ENCODE data around the gene FAM3B.
A peak's percentile ranks its signal among the peaks of the same experiment; 100 is the strongest.

FAM3B gene

GRCh38 chr21:41381731-41382130 is 65.1 kb downstream of the FAM3B start:
- in situ Hi-C loops (cut with HindIII; ENCODE audit: low pct_unique_long_range_greater_than_20kb, low sequenced_read_pairs) = no loop called here
- TF ChIP-seq JUND (IDR thresholded peaks at IDR 0.05; ENCODE audit: low read depth) = no peak

GRCh38 chr21:41387042-41387819 is 70.6 kb downstream of the FAM3B start:
- TF ChIP-seq JUND (IDR thresholded peaks at IDR 0.05; ENCODE audit: low read depth) = no peak
- in situ Hi-C loops (cut with HindIII; ENCODE audit: low pct_unique_long_range_greater_than_20kb, low sequenced_read_pairs) = no loop called here
- no peak for DNase-seq (ENCODE audit: low read depth in 1 of 2, low spot score in 1 of 2)

More at GRCh38 chr21:41381731-41382130, 65.1 kb downstream of the FAM3B start:
- no peak for DNase-seq (ENCODE audit: low read depth in 1 of 2, low spot score in 1 of 2)

GRCh38 chr21:41387824-41388223 is 71.2 kb downstream of the FAM3B start:
- DNase-seq (ENCODE audit: low read depth in 1 of 2, low spot score in 1 of 2) = no peak
- in situ Hi-C loops (cut with HindIII; ENCODE audit: low pct_unique_long_range_greater_than_20kb, low sequenced_read_pairs) = no loop called here
- no peak for TF ChIP-seq JUND (IDR thresholded peaks at IDR 0.05; ENCODE audit: low read depth)

- in situ Hi-C loops (cut with HindIII; ENCODE audit: low pct_unique_long_range_greater_than_20kb, low sequenced_read_pairs) = no loop called here
- TF ChIP-seq JUND (IDR thresholded peaks at IDR 0.05; ENCODE audit: low read depth) = no peak
- no peak for DNase-seq (ENCODE audit: low read depth in 1 of 2, low spot score in 1 of 2)
Observed at GRCh38 chr21:41388259-41388658, 71.7 kb downstream of the FAM3B start.

GRCh38 chr21:41390043-41390639 is 73.5 kb downstream of the FAM3B start:
- DNase-seq (ENCODE audit: low read depth in 1 of 2, low spot score in 1 of 2) = no peak
- in situ Hi-C loops (cut with HindIII; ENCODE audit: low pct_unique_long_range_greater_than_20kb, low sequenced_read_pairs) = no loop called here
- TF ChIP-seq JUND (IDR thresholded peaks at IDR 0.05; ENCODE audit: low read depth) = no peak

GRCh38 chr21:41393876-41394465 is 77.4 kb downstream of the FAM3B start:
- in situ Hi-C loops (cut with HindIII; ENCODE audit: low pct_unique_long_range_greater_than_20kb, low sequenced_read_pairs) = no loop called here
- no peak for DNase-seq (ENCODE audit: low read depth in 1 of 2, low spot score in 1 of 2)
- no peak for TF ChIP-seq JUND (IDR thresholded peaks at IDR 0.05; ENCODE audit: low read depth)

GRCh38 chr21:41396558-41397075 is 80.0 kb downstream of the FAM3B start:
- DNase-seq (ENCODE audit: low read depth in 1 of 2, low spot score in 1 of 2) = peak; percentile 58 to 93
- TF ChIP-seq JUND (IDR thresholded peaks at IDR 0.05; ENCODE audit: low read depth) = no peak
- in situ Hi-C loops (cut with HindIII; ENCODE audit: low pct_unique_long_range_greater_than_20kb, low sequenced_read_pairs) = no loop called here

- in situ Hi-C loops (cut with HindIII; ENCODE audit: low pct_unique_long_range_greater_than_20kb, low sequenced_read_pairs) = no loop called here
- DNase-seq (ENCODE audit: low read depth in 1 of 2, low spot score in 1 of 2) = peak in 1 of 2 experiments; percentile 18
- TF ChIP-seq JUND (IDR thresholded peaks at IDR 0.05; ENCODE audit: low read depth) = no peak
Observed at GRCh38 chr21:41397471-41397891, 80.9 kb downstream of the FAM3B start.

GRCh38 chr21:41398251-41398650 is 81.7 kb downstream of the FAM3B start:
- DNase-seq (ENCODE audit: low read depth in 1 of 2, low spot score in 1 of 2) = no peak
- TF ChIP-seq JUND (IDR thresholded peaks at IDR 0.05; ENCODE audit: low read depth) = no peak
- in situ Hi-C loops (cut with HindIII; ENCODE audit: low pct_unique_long_range_greater_than_20kb, low sequenced_read_pairs) = no loop called here

- no peak for TF ChIP-seq JUND (IDR thresholded peaks at IDR 0.05; ENCODE audit: low read depth)
- DNase-seq (ENCODE audit: low read depth in 1 of 2, low spot score in 1 of 2) = no peak
- in situ Hi-C loops (cut with HindIII; ENCODE audit: low pct_unique_long_range_greater_than_20kb, low sequenced_read_pairs) = no loop called here
Observed at GRCh38 chr21:41398831-41399230, 82.2 kb downstream of the FAM3B start.

GRCh38 chr21:41399246-41399800 is 82.7 kb downstream of the FAM3B start:
- TF ChIP-seq JUND (IDR thresholded peaks at IDR 0.05; ENCODE audit: low read depth) = no peak
- no peak for DNase-seq (ENCODE audit: low read depth in 1 of 2, low spot score in 1 of 2)
- in situ Hi-C loops (cut with HindIII; ENCODE audit: low pct_unique_long_range_greater_than_20kb, low sequenced_read_pairs) = no loop called here

- in situ Hi-C loops (cut with HindIII; ENCODE audit: low pct_unique_long_range_greater_than_20kb, low sequenced_read_pairs) = no loop called here
- no peak for TF ChIP-seq JUND (IDR thresholded peaks at IDR 0.05; ENCODE audit: low read depth)
- DNase-seq (ENCODE audit: low read depth in 1 of 2, low spot score in 1 of 2) = no peak
Observed at GRCh38 chr21:41402231-41402630, 85.6 kb downstream of the FAM3B start.

- TF ChIP-seq JUND (IDR thresholded peaks at IDR 0.05; ENCODE audit: low read depth) = no peak
- in situ Hi-C loops (cut with HindIII; ENCODE audit: low pct_unique_long_range_greater_than_20kb, low sequenced_read_pairs) = no loop called here
Observed at GRCh38 chr21:41402796-41403195, 86.2 kb downstream of the FAM3B start.

More at GRCh38 chr21:41402796-41403195, 86.2 kb downstream of the FAM3B start:
- no peak for DNase-seq (ENCODE audit: low read depth in 1 of 2, low spot score in 1 of 2)
